Uterus (tissue), 2 donors: ENCODE data around the gene CPEB1.

Experiments used
- POLR2A ChIP-seq, 2 donors: fragments of 450-650 bp; IDR thresholded peaks; one replicate each; pipeline ENCODE4 v1.6.1; 2016; ENCODE audit warnings: antibody characterized with exemption in 2 of 2, mild to moderate bottlenecking in 1 of 2, moderate library complexity in 1 of 2
- TF ChIP-seq, protein P1 (sequence below), 4 experiments: fragments of 200-600 bp in 2 of 4; fragments of 450-650 bp in 2 of 4; sonication (generic) in 2 of 4; IDR thresholded peaks; one replicate each; pipeline ENCODE4 v1.5.1; 2016 to 2019; ENCODE audit warnings: antibody characterized with exemption in 4 of 4, mild to moderate bottlenecking in 2 of 4, moderate library complexity in 1 of 4

DNA sequence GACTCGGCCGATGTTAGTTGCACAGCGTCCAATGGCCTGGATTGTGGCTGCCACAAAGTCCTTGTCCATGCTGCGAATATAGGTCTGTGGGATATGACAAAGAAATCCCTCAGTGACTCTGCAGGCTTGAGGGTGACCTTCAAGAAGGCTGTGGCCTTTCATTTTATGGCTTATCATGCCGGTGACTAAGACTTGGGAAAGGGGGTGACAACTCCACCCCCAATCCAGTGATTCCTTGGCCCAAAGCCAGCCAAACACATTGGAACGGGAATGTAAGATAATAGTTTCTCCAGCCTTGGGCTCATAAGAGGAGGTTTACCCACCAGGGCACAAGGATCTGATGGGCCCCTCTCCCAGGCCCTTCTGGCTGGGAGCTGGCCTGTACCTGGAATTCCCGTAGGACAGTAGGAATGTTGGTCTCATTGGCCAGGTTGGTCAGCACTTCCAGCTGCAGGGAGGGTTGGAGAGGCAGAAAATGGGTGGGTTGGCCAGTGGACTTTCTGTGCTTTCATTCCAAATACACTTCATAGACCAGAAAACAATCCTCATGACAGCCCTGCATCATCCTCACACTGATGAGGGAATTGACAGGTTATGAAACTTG lies 30.7 kb upstream of the CPEB1 start:
- TF ChIP-seq, protein P1, sequence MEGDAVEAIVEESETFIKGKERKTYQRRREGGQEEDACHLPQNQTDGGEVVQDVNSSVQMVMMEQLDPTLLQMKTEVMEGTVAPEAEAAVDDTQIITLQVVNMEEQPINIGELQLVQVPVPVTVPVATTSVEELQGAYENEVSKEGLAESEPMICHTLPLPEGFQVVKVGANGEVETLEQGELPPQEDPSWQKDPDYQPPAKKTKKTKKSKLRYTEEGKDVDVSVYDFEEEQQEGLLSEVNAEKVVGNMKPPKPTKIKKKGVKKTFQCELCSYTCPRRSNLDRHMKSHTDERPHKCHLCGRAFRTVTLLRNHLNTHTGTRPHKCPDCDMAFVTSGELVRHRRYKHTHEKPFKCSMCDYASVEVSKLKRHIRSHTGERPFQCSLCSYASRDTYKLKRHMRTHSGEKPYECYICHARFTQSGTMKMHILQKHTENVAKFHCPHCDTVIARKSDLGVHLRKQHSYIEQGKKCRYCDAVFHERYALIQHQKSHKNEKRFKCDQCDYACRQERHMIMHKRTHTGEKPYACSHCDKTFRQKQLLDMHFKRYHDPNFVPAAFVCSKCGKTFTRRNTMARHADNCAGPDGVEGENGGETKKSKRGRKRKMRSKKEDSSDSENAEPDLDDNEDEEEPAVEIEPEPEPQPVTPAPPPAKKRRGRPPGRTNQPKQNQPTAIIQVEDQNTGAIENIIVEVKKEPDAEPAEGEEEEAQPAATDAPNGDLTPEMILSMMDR (IDR thresholded peaks at IDR 0.05): no peak
- no peak for TF ChIP-seq POLR2A (IDR thresholded peaks at IDR 0.05)
